ENCODE results near the gene CTAGE6.
"Not testable (repeated sequence)": the region's sequence is repeated elsewhere in the genome, so short reads cannot be mapped to it uniquely, and the experiment has no call there.

DNA sequence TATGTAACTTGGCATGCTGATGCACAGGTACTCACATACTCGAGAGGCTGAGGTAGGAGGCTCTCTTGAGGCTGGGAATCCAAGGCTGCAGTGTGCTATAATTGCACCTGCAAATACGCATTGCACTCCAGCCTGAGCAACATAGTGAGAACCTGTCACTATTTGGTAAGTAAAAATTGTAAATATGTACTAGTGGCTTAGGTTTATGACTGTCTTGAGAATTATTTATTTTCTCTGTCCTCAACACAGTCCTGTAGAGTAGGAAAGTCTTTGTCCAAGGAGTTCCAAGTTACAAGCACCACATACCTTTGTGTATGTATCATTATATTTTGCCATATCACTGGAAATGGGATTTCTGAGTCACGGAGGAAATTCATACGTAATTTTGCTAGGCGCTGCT is 45.1 kb downstream of the CTAGE6 start:
- TF ChIP-seq, protein P1, sequence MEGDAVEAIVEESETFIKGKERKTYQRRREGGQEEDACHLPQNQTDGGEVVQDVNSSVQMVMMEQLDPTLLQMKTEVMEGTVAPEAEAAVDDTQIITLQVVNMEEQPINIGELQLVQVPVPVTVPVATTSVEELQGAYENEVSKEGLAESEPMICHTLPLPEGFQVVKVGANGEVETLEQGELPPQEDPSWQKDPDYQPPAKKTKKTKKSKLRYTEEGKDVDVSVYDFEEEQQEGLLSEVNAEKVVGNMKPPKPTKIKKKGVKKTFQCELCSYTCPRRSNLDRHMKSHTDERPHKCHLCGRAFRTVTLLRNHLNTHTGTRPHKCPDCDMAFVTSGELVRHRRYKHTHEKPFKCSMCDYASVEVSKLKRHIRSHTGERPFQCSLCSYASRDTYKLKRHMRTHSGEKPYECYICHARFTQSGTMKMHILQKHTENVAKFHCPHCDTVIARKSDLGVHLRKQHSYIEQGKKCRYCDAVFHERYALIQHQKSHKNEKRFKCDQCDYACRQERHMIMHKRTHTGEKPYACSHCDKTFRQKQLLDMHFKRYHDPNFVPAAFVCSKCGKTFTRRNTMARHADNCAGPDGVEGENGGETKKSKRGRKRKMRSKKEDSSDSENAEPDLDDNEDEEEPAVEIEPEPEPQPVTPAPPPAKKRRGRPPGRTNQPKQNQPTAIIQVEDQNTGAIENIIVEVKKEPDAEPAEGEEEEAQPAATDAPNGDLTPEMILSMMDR (IDR thresholded peaks at IDR 0.05; ENCODE audit: low read depth, low read length): not testable (repeated sequence)
- TF ChIP-seq, protein P2, sequence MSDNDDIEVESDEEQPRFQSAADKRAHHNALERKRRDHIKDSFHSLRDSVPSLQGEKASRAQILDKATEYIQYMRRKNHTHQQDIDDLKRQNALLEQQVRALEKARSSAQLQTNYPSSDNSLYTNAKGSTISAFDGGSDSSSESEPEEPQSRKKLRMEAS (IDR thresholded peaks at IDR 0.05; ENCODE audit: low read depth, low read length): not testable (repeated sequence)
- TF ChIP-seq POLR2A (IDR thresholded peaks at IDR 0.05; ENCODE audit: extremely low read depth, insufficient read length); MYC (IDR thresholded peaks at IDR 0.05; ENCODE audit: low read depth, low read length): not testable (repeated sequence)
